HG03066 (cell line): ENCODE data around the gene NMUR1.
"Not testable (repeated sequence)": the region's sequence is repeated elsewhere in the genome, so short reads cannot be mapped to it uniquely, and the experiment has no call there.

Experiments used
- ATAC-seq: cut with Tn5 transposase; IDR thresholded peaks from one replicate; pipeline ENCODE4 v1.9.1; 2021; ENCODE audit warnings: low read depth; ENCODE audit not compliant: unreplicated experiment

The NMUR1 gene, protein sequence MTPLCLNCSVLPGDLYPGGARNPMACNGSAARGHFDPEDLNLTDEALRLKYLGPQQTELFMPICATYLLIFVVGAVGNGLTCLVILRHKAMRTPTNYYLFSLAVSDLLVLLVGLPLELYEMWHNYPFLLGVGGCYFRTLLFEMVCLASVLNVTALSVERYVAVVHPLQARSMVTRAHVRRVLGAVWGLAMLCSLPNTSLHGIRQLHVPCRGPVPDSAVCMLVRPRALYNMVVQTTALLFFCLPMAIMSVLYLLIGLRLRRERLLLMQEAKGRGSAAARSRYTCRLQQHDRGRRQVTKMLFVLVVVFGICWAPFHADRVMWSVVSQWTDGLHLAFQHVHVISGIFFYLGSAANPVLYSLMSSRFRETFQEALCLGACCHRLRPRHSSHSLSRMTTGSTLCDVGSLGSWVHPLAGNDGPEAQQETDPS

DNA sequence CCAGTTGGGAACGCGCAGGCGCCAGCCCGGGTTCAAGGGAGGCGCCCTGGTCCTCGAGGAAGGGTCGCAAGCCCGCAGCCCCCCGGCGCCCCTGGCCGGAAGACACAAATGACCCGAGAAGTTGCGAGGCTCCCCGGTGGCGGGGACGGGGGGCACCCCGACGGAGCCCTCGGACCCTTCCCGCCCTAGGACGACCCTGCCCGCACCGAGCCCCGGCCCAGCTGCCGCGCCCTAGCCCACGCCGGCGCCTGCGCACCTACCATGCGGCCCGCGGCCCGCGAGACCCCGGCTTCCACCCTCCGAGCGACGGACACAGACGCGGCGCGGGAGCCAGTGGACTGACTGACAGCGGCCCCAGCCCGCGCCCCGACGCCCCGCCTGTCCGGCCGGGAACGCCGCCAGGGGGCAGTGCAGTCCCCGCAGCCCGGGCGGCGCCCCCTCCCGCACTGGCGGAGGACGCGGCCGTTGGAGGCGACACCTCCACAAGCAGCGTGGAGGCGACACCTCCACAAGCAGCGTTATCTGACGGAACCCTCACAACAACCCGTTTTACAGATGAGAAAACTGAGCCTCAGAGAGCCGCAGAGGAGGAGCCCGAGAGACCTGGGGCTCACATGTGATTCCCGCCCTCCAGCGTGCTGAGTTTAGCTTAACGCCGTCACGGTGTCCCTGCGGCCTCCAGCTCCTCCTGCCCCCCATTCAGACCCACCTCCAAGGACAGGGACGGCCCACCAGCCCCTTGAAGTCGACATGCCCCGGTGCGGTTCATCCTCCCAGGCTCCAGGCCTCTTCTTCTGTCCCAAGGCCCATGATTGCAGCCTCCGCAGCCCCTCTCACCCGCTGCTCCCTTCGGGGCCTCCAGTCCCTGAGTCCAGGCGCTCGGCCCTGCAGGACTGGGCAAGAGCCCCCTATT lies at the start of gene NMUR1:
NMUR1 (minus strand) TSS at position 347 of the 913 bp plus-strand sequence; CDS start at position 263, 84 bp downstream.
- peak; percentile 50 for ATAC-seq

DNA sequence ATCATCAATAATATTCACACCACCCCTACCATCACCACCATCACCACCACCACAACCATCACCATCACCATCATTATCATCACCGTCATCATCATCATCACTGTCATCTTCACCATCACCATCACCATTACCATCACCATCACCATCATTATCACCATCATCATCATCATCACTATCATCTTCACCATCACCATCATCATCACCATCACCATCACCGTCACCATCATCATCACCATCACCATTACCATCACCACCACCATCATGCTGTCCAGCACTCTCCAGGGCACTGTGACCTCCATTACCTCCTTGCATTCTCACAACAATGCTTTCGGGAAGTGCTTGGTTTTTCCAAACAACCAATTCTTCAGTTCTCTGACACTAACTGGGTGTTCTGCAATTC lies 49.3 kb upstream of the NMUR1 start:
- ATAC-seq: no peak

DNA sequence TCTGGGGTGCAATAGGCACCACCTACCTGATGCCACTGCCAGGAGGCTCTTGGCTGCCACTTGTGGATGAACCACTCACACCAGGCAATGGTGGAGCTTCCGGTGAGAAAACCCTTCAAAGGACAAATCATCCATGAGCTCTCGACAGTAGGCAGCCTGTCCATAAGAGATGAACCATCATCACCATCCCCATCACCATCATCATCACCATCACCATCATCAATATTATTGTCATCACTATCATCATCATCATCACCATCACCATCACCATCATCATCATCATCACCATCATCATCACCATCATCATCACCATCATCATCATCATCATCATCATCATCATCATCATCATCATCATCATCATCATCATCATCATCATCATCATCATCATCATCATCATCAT lies 48.4 kb upstream of the NMUR1 start:
- ATAC-seq: not testable (repeated sequence)

DNA sequence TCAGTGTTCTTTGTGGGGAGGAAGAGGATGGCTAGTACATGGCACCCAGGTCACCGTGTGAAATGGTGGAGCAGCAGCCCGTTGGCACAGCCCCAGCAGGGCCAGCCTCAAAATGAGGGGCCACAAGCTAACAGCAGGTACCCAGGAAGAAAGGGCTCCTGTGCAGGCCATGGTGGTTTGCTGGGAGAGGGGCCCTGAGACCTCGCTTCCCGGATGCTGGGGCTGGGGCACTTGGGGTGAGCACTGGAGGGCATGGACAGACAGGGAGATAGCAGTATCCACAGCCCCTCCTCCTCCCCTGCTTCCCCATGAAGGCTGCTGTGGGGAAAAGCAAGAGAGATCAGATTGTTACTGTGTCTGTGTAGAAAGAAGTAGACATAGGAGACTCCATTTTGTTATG lies 46.2 kb upstream of the NMUR1 start:
- ATAC-seq: no peak

DNA sequence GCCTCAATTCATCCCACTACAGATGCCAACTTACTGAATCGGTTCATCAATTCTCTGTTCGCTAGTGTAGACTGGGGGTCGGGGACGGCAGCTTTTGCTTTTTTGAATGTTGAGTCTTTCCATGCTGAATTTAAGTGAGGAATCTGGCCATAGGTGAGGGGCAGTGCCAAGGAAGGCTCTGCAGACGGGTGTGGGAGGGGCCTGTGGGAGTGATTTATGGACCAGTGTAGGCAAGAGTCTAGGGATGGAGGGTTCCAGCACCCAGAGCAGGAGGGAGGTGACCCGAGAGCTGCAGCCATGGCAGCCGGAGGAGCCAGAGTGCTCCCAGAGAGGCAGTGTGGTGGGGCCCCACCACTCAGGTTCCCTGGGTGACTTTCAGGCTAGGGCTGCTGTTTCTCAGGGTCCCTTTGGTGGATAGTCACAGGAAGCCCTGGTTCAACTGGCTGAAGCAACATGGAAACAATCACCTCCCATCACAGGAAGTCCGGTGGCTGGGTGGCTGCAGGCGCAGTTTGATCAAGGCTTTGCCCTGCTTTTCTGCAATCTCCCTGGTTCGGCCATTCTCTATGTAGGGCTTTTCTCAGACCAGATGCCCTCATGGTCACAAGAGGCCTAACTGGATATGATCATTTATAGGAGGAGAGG lies 45.5 kb upstream of the NMUR1 start:
- ATAC-seq: no peak

DNA sequence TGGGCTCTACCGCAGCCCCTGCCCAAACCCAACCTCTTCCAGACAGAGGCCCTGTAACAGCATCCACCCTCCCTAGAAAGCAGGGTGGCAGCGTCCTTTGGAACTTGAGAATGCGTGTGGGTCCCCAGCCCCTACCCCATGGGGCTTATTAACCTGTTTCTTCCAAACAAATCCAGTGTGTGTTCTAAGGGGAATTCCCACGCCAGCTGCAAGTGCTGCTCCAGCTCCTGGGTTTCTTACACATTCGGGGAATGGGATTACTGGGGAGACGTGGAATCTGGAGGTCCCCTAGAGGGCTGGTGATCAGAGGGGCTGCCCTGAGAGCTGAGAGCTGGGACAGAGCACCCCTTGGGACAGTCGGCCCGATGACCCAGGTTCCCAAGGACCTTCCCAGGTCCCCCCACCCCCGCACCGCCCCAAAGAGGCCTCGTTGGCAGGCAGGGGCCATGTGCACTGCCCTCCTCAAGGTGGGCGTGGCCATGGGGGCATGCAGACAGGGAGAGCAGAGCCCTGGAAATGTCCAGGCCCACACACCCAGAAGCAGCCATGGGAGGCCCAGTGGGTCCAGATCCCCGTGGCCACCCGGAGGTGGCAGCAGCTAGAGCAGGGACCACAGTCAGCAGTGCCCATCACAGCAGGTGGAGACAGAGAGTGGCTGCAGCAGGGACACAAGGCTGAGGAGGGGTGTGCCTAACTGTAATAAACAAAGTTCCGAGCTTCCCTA lies 43.6 kb upstream of the NMUR1 start:
- ATAC-seq: no peak

DNA sequence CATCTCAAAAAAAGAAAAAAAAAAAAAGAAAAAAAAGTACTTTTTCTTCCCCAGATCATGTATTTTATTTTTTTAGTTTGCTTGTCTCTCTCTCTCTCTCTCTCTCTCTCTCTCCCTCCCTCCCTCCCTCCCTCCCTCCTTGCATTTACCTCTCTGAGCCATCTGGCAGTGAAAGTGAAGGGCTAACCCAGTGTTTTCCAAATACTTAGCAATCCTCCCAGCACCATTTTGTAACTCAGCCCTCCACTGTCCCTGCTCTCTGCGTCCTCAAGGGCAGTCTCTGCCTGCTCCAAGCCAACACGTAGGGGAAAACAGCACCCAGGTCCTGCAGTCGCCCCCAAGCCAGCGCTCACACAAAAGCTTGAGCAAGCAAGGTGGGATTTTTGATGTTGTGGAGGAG lies 42.9 kb upstream of the NMUR1 start:
- ATAC-seq: no peak

DNA sequence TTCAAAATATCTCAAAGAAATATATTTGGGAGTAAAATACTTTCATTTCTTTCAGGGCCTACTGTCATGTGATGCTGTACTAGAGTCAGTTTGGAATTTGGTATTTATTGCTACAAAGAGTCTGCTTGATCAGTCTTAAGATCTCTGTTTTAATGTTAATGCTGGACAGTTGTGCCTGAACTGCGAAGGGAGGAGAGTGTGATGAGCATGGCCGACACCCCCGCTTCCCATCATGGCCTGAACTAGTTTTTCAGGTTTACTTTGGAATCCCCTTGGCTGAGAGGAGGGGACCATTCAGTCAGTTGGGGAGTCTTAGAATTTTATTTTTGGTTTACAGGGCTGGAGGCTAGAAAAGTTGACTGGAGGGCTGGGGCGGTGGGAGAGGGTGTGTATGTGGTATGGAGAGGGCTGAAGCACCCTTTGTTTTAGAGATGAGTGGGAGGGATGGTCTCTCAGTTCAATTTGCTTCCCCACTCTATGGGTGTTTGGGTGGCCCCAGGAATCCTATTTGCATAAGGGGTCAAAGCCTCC lies 41.5 kb upstream of the NMUR1 start:
- no peak for ATAC-seq

DNA sequence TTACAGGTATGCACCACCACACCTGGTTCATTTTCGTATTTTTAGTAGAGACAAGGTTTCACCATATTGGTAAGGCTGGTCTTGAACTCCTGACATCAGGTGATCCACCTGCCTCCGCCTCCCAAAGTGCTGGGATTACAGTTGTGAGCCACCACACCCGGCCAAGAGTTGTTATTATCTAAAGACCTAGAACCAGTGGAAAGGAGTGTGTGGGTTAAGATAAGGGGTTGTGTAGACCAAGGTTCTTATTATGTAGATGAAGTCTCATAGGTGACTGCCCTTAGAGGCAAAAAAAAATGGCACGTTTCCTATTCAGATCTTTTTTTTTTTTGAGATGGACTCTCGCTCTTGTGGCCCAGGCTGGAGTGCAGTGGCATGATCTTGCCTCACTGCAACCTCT lies 40.7 kb upstream of the NMUR1 start:
- not testable (repeated sequence) for ATAC-seq

DNA sequence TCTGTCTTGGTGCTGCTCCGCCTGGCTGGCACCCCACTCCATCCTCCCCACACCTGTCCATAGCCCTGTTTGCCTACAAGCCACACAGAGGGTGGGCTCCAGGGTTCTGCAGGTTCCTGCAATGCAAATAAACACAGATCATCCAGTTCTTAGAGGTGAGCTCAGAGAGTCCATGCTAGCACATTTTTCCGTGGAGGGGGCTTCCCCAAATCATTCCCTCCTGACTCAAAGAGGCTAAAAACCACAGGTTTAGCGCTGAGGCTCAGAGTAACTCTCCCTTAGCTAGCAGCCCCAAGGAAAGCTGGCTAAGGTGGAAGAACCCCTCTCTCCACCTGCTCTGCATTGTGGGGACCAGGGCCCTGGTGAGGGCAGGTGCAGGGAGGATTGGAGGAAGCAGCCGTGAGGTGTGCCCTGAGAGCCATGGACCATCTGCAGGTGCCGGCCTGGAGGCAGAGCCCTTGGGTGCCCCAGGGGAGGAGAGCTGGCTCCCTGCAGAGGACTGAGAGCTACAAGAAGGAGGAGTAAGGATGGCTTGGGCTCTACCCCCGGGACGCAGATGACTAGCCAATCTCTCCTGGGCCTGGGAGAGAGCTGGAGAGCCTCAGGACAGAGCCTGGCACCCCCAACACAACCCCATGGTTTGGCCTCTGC lies 38.7 kb upstream of the NMUR1 start:
- ATAC-seq: no peak

DNA sequence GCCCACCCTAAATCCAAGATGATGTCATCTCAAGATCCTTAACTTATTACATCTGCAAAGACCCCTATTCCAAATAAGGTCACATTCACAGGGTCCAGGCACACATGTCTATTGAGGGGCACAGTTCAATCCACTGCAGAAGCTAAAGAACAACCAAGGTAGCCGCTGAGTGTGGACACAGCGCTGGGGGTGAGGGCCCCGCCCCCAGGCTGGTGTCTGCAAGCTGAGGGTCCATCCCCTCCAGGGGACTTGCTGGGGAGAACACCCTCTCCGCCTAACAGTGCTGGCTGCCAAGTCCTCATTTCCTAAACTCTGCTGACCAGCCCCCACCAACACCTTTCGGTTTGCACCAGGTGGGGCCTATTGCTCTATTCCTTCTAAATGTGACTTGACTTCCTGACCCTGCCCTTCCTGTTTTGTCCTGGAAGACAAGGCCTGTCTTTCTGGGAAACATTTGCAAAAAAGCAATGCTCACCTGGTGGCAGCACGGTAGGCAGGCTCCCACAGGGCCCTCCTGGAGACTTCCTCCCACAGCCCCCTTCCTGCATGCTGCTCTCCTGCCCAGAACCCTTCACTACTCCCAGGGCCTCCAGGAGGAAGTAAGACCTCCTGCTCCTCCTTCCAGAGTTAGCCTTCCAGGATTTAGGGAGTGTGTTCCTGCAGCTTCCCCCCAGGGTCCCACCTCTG lies 38.0 kb upstream of the NMUR1 start:
- ATAC-seq: no peak

DNA sequence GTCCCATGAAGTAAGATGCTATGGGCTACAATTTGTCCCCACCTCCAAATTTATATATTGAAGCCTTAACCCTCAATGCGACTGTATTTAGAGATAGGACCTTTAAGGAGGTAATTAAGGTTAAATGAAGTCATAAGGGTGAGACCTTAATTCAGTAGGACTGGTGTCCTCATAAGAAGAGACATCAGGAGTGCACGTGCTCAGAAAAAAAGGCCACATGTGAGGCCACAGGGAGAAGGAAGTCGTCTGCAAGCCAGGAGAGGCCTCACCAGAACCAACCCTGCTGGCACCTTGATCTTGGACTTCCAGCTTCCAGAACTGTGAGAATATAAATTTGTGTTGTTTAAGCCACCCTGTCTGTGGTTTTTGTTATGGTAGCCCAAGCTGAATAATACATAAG lies 36.9 kb upstream of the NMUR1 start:
- no peak for ATAC-seq

DNA sequence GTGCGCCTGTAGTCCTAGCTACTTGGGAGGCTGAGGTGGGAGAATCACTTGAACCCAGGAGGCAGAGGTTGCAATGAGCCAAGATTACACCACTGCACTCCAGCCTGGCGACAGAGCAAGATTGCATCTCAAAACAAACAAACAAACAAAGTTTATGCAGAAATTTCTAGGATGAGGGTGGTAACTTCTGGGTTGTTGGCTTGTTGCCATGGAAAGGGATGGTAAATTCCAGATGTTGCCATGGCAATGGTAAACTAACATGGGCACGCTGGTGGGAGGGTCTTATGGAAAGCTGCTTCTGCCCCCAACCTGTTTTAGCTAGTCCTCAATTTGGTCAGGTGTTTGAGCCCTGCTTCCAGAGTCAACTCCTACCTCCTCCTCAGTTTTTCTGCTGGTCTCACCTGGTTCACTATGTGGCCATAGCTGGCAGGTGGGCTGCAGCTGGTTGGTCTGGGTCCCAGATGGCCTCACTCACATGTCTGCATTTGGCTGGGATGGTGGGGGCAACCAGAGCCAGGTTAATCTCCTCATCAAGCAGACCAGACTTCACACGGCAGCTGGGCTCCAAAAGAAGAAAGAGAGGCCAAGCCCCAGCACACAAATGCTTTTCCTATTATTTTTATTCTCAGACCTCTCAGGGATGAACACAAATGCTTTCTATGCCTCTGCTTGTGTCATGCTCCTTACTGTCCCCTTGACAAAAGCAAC lies 35.8 kb upstream of the NMUR1 start:
- no peak for ATAC-seq

DNA sequence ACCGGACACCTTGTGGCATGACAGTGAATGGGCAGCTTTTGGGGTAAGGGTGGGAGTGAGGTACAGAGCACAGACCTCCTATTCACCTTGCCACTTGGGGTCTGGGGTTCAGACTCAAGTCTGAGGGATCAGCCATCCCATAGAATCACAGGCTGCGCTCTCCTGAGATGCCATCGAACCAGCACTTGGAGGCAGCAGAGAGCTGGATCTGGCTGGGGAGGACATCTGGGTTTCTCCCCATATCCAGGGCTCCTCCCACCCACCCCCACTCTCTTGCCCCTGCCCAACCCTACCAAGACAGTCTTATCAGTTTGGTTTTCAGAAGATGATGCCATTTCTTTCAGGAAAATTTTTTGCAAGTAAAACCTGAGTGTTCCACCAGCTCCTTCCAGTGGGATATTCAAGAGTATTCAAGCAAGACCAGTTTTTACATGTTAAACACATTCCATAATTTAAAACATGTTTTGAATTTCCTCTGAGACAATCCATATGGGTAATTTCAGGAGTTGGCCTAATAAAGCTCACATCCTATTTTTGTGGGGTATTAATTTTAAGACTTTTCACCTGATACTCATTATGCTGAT lies 33.2 kb upstream of the NMUR1 start:
- no peak for ATAC-seq

DNA sequence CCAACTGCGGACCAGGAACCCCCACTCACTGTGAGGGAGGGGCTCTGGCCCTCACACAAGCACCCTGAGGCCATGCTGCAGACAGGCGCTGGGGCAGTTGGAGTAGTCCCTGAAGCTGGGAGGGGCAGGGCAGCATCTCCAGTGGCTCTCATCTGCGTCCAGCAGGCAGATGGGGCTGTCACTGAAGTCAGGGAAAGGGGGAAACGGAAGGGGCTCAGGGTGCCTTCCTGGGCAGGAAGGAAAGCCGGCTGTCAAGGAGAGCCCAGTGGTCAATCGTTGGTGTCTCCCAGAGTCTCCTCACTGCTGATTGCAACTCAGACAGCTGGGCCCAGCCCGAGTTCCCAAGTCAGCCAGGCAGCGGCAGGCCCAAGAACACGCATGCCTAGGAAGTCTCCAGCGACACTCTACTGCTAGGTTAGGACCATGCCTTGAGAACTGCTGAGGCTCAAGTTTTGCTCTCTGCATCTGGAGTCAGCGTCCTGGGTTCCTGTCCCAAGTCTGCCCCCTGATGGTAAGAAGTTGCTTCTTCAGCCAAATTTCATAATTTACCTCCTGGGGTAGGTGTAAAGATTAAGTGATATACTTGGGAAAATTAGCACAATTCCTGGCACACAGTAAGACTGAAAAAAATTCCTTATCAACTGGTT lies 27.4 kb upstream of the NMUR1 start:
- no peak for ATAC-seq

DNA sequence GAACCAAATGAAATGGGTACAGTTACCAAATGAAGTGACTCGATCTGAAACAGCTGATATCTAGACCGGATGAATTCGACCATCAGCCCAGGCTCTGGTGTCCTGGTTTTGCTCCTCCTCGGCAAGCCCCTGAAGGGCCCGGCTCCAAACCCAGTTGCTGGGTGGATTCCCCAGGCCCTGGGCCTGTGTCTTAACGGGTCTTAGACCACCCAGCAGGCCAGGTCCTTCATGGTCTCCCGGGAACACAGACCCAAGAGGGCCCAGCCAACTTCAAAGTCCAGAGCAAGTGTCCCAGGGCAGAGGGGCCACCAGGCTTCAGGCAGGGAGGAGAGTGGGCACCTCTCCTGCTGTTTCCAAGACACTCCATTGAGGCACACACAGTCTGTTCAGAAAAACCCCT lies 26.7 kb upstream of the NMUR1 start:
- ATAC-seq: no peak

DNA sequence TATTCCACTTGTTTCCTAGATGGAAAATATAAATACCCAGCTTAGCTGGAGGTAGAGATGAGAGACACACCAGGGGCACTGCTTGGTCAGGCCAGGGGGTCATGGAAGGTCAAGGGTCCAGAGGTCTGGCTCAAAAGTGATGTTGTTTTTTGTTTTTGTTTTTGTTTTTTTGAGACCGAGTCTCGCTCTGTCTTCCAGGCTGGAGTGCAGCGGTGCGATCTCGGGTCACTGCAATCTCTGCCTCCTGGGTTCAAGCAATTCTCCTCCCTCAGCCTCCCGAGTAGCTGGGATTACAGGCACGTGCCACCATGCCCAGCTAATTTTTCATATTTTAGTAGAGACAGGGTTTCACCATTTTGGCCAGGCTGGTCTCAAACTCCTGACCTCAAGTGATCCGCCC lies 26.3 kb upstream of the NMUR1 start:
- not testable (repeated sequence) for ATAC-seq
